ENCODE results near the gene IFNA16.
"Not testable (repeated sequence)": the region's sequence is repeated elsewhere in the genome, so short reads cannot be mapped to it uniquely, and the experiment has no call there.

DNA sequence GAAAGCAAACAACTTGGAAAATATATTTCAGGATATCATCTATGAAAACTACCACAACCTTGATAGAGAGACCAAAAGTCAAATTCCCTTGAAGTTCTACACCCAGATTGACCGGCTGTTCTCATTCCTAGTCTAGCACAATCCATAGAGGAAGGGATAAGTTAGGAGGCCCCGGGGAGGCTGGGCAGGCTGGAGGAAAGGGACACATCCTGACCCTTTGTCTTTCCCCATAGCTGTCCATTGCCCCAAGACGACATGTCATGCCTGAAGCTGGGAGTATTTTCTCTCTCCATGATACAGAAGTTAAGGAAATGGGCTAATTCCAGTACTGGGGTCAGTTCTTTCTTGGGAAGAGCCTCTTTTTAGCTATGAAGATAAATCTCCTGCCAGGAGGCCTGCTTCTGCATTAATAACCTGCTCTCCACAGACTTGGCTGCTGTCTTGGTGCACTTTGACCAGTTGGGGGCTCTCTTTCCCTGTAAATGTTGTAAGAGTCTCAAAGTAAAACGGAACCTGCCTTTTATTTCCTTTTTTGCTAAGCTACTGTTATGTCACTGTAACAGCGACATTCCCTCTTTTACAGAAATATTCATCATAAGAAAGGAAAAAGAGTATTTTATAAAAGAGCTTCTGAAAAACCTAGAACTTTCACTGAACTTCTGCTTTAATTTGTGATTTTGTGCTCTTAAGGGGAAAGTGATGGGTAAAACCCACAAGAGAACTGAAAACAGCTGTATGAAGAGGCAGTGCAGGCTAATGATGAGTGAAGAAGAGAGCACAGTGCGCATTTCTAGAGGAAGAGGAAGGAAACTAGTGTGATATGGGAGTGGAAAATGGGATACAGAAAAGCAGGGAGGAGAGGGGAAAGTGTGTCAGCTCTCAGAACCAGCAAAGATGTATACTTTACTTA lies 22.0 kb downstream of the IFNA16 start:
- TF ChIP-seq, protein P1, sequence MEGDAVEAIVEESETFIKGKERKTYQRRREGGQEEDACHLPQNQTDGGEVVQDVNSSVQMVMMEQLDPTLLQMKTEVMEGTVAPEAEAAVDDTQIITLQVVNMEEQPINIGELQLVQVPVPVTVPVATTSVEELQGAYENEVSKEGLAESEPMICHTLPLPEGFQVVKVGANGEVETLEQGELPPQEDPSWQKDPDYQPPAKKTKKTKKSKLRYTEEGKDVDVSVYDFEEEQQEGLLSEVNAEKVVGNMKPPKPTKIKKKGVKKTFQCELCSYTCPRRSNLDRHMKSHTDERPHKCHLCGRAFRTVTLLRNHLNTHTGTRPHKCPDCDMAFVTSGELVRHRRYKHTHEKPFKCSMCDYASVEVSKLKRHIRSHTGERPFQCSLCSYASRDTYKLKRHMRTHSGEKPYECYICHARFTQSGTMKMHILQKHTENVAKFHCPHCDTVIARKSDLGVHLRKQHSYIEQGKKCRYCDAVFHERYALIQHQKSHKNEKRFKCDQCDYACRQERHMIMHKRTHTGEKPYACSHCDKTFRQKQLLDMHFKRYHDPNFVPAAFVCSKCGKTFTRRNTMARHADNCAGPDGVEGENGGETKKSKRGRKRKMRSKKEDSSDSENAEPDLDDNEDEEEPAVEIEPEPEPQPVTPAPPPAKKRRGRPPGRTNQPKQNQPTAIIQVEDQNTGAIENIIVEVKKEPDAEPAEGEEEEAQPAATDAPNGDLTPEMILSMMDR (IDR thresholded peaks at IDR 0.05), result peak in 3 of 7 experiments; percentile 6 to 22 (median 15)
- TF ChIP-seq POLR2A (IDR thresholded peaks at IDR 0.05), result not testable (repeated sequence)
